Spleen (tissue), 11 donors: Measurements from ENCODE around the gene CCHCR1. TPM values are rescaled to one million over a fixed set of nuclear protein-coding genes. Genes with fewer than 3 reads are reported as not detected.

Experiments
- DNase-seq: peaks from one replicate; pipeline ENCODE4 v3.0.0-alpha.2; 2020
- H3K27ac ChIP-seq, 8 donors: fragments of 200-600 bp; sonication (generic) in 7 of 8; 1 replicate in 4 of 8; 2 replicates in 4 of 8; pipeline versions ENCODE4 v1.5.0 to v1.8.0; 2016 to 2021; ENCODE audit warnings: inconsistent platforms in 4 of 8, mild to moderate bottlenecking in 4 of 8, moderate library complexity in 1 of 8
- H3K27me3 ChIP-seq, 7 donors: fragments of 200-600 bp; sonication (generic) in 6 of 7; replicated peaks in 1 of 7; 1 replicate in 4 of 7; 2 replicates in 3 of 7; pipeline versions ENCODE4 v1.5.0 to v1.8.0; 2016 to 2021; ENCODE audit warnings: inconsistent platforms in 3 of 7, mild to moderate bottlenecking in 1 of 7
- H3K36me3 ChIP-seq, 6 donors: fragments of 200-600 bp; sonication (generic) in 5 of 6; 1 replicate in 4 of 6; 2 replicates in 2 of 6; pipeline versions ENCODE4 v1.5.0 to v1.8.0; 2016 to 2021; ENCODE audit warnings: inconsistent platforms in 2 of 6
- H3K4me1 ChIP-seq, 6 donors: fragments of 200-600 bp; sonication (generic) in 5 of 6; 1 replicate in 3 of 6; 2 replicates in 3 of 6; pipeline versions ENCODE4 v1.5.0 to v1.8.0; 2016 to 2021; ENCODE audit warnings: inconsistent platforms in 3 of 6
- H3K4me3 ChIP-seq, 8 donors: fragments of 200-600 bp; sonication (generic) in 7 of 8; 1 replicate in 4 of 8; 2 replicates in 4 of 8; pipeline versions ENCODE4 v1.5.0 to v1.8.0; 2016 to 2021; ENCODE audit warnings: inconsistent platforms in 4 of 8, mild to moderate bottlenecking in 4 of 8, moderate library complexity in 2 of 8
- H3K9me3 ChIP-seq, 8 donors: fragments of 200-600 bp; sonication (generic) in 7 of 8; 1 replicate in 4 of 8; 2 replicates in 4 of 8; pipeline versions ENCODE4 v1.5.0 to v1.8.0; 2016 to 2021; ENCODE audit warnings: inconsistent platforms in 4 of 8
- POLR2A ChIP-seq, 3 donors: fragments of 450-650 bp; IDR thresholded peaks; one replicate each; pipeline ENCODE4 v1.5.1; 2017; ENCODE audit warnings: antibody characterized with exemption in 3 of 3, mild to moderate bottlenecking in 1 of 3
- POLR2AphosphoS5 ChIP-seq, 3 donors: sonication (generic); formaldehyde crosslinking; IDR thresholded peaks; one replicate each; pipeline ENCODE4 v1.5.1; 2017; ENCODE audit warnings: antibody characterized with exemption in 3 of 3
- WGBS, 5 donors: extraction: QIAGEN DNeasy Blood & Tissue Kit in 3 of 5; methylation state at CpG; one replicate each; pipeline versions ENCODE4 v1.1.5 to v1.1.7; 2013 to 2018; 5-methylcytosine and 5-hydroxymethylcytosine counted together
- intact Hi-C: fragments of 100-400 bp; cut with DNase I; formaldehyde crosslinking; loops from one replicate; pipeline ENCODE4 v1.15.0; 2023; ENCODE audit warnings: low total_unique reads
- polyA plus RNA-seq, 3 donors: library from polyadenylated mRNA; stranded (reverse); fragments of 200-250 nt; gene quantifications; one replicate each; pipeline ENCODE4 v1.2.1, GENCODE V29; 2013
- total RNA-seq, 7 donors: library from RNA; depleted of rRNA in 3 of 7; stranded (reverse); fragments of >200 nt in 3 of 7; fragmentation: NEBNext Ultra II Directional in 4 of 7; extraction: Animal tissue kit (Norgen Biotek cat#: 25700) in 4 of 7; gene quantifications; one replicate each; pipeline versions ENCODE4 v1.1.0 to v1.2.1, GENCODE V29; 2016 to 2021
- TF ChIP-seq, protein P1 (sequence below), 11 experiments: fragments of 200-600 bp in 7 of 11; fragments of 450-650 bp in 4 of 11; sonication (generic) in 4 of 11; IDR thresholded peaks in 8 of 11; conservative IDR thresholded peaks in 3 of 11; 1 replicate in 7 of 11; 2 replicates in 4 of 11; pipeline versions ENCODE4 v1.4.0 to v1.8.0; 2016 to 2021; ENCODE audit warnings: antibody characterized with exemption in 11 of 11, inconsistent platforms in 4 of 11, mild to moderate bottlenecking in 1 of 11
- donor health status: healthy with polysubstance abuse.
- donor health status: DM: no; HTN: no; CAD: no; lungs with moderate emphysema.
- donor health status: DM: no; HTN: no; CAD: no.
- donor health status: Bipolar disorder and iron deficiency.
- donor health status: healthy.
- donor health status: DM: no; HTN: no; CAD: no.
- donor health status: DM: yes; HTN: yes; CAD: no.

The CCHCR1 gene
- total and polyA plus RNA-seq, 10 donors = 7.7 to 22.5 (median 13.9) TPM

DNA sequence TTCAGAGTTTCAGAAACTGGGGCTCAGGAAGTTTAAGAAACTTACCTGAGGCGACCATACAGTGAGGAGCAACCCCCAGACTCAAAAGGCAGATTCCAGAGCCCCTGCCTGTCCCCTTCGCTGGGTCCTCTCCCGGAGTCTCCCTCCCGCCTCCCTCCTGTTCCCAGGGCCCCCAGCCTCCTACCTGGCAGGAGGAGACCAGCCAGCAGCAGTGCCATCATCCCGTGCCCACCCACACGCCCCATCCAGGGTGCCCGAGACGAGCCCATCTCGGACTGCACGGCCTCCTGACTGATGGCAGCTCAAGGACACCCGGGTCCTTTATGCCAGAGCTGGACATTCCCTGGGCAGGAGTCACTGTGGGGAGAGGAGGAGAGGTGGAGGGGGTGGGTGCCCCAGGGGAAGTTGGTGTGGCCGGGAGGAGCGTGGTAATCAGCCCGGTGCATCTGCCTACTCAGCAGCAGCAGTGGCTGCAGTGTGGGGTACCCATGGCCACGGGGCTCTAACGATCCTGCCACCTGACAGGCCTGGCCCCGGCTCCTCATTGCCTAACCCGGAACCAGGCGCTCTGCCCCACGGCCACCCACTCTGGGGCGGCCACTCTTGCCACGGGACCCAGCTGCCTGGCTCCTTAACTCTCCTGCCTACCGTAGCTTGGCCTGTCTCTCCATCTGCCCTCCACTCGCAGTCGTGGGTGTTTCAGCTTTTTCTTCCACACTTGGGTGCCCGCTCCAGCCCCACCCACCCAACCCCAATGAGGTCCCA is 37.3 kb downstream of the CCHCR1 start, which contains the start of gene CDSN:
Gene CDSN, minus strand, starts transcription at position 296 of the 765 bp plus-strand sequence. Its CDS starts 27 bp downstream, at position 269.
- Histone ChIP-seq H3K4me1 (peaks cover 0 to 11% (median 0%) of the 10 kb centered on the region in 6 donors), H3K27me3 (peaks cover 0 to 20% (median 0%) of the 10 kb centered on the region in 7 donors)
- intact Hi-C loops = no loop called here

GRCh38 chr6:31118178-31118577 is 39.4 kb downstream of the CCHCR1 start:
- Histone ChIP-seq H3K9me3 (no peaks in the 10 kb centered on the region), H3K36me3 (no peaks in the 10 kb centered on the region), H3K4me1 (peaks cover 0 to 22% (median 0%) of the 10 kb centered on the region in 6 donors), H3K27ac (no peak overlapping the region), H3K27me3 (peaks cover 0 to 20% (median 0%) of the 10 kb centered on the region in 7 donors), H3K4me3 (no peak overlapping the region)
- DNase-seq = peak; percentile 46
- WGBS, 5 donors = 67 to 85% (median 72%) methylated on average over 6 to 7 of the region's 7 CpGs
- intact Hi-C loops = no loop called here
- TF ChIP-seq POLR2A (IDR thresholded peaks at IDR 0.05) = no peak
- TF ChIP-seq, protein P1, sequence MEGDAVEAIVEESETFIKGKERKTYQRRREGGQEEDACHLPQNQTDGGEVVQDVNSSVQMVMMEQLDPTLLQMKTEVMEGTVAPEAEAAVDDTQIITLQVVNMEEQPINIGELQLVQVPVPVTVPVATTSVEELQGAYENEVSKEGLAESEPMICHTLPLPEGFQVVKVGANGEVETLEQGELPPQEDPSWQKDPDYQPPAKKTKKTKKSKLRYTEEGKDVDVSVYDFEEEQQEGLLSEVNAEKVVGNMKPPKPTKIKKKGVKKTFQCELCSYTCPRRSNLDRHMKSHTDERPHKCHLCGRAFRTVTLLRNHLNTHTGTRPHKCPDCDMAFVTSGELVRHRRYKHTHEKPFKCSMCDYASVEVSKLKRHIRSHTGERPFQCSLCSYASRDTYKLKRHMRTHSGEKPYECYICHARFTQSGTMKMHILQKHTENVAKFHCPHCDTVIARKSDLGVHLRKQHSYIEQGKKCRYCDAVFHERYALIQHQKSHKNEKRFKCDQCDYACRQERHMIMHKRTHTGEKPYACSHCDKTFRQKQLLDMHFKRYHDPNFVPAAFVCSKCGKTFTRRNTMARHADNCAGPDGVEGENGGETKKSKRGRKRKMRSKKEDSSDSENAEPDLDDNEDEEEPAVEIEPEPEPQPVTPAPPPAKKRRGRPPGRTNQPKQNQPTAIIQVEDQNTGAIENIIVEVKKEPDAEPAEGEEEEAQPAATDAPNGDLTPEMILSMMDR (IDR thresholded peaks at IDR 0.05 in 8 of 11, conservative IDR thresholded peaks at IDR 0.05 in 3 of 11) = no peak
- TF ChIP-seq POLR2AphosphoS5 (IDR thresholded peaks at IDR 0.05) = no peak

More for the DNA sequence above, 37.3 kb downstream of the CCHCR1 start, which contains the start of gene CDSN:
- no peaks in the 10 kb centered on the region for H3K36me3 ChIP-seq
- H3K4me3 ChIP-seq = no peak within 1 kb of the TSS
- DNase-seq = no peak
- no peaks in the 10 kb centered on the region for H3K9me3 ChIP-seq
- H3K27ac ChIP-seq = no peak within 1 kb of the TSS
- WGBS, 5 donors = 75 to 82% (median 77%) methylated on average over 23 to 26 of the region's 26 CpGs
- TF ChIP-seq POLR2AphosphoS5 (IDR thresholded peaks at IDR 0.05) (no peak), POLR2A (IDR thresholded peaks at IDR 0.05) (no peak)
- TF ChIP-seq, protein P1 (IDR thresholded peaks at IDR 0.05 in 8 of 11, conservative IDR thresholded peaks at IDR 0.05 in 3 of 11) = no peak

DNA sequence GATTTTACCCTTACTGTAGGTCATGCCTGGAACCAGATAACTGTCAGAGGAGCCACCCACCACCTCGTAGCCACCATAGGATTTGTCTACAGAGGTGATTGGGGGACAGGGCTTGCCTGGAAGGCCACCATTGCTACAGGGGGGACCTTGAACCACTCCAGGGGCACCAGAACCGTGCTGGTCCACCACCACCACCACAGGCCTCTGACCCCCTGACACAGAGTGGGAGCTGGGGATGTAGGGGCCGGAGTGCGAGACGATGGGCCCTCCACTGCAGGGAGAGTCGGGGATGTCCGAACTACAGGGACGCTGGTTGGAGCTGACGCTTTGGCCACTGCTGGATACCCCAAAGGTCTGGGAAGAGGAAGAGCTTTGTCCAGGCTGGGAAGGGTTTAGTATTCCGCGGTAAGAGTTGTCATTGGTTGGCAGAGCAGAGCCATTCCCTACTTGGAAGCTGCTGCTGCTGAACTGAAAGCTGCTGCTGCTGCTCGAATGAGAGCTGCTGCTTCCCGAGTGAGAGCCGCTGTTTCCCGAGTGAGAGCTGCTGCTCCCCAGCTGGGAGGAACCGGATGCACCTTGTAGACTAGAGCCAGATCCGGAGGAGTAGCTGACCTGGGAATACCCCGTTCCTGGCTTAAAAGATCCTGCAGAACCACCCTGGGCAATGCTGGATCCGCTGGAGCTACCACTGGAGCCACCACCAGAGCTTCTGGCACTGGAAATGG is 40.8 kb downstream of the CCHCR1 start:
- Histone ChIP-seq H3K27ac (peak overlapping the region in 4 of 8 donors; percentile 2 to 56 (median 21)), H3K9me3 (no peaks in the 10 kb centered on the region), H3K4me1 (peaks cover 0 to 22% (median 0%) of the 10 kb centered on the region in 6 donors), H3K4me3 (peak overlapping the region in 1 of 8 donors; percentile 23), H3K36me3 (no peaks in the 10 kb centered on the region), H3K27me3 (peaks cover 0 to 28% (median 0%) of the 10 kb centered on the region in 7 donors)
- intact Hi-C loops = no loop called here
- 74 to 82% (median 79%) methylated on average over 17 to 19 of the region's 19 CpGs for WGBS, 5 donors
- TF ChIP-seq POLR2AphosphoS5 (IDR thresholded peaks at IDR 0.05) = peak; percentile 41 to 69 (median 64)
- TF ChIP-seq, protein P1 (IDR thresholded peaks at IDR 0.05 in 8 of 11, conservative IDR thresholded peaks at IDR 0.05 in 3 of 11) = no peak
- TF ChIP-seq POLR2A (IDR thresholded peaks at IDR 0.05) = no peak
- DNase-seq = peak; percentile 69
